T-helper 1 cell (primary cell): ENCODE results near the gene UBE2R2.
"Not testable (repeated sequence)": the region's sequence is repeated elsewhere in the genome, so short reads cannot be mapped to it uniquely, and the experiment has no call there.

Experiments
- DNase-seq, 5 donors: peaks; one replicate each; pipeline ENCODE4 v3.0.0-alpha.2; 2012 to 2020
- total RNA-seq, 4 donors: gene quantifications; one replicate each; lab custom pipeline; 2026; lab: John Stamatoyannopoulos, UW

Gene UBE2R2, protein sequence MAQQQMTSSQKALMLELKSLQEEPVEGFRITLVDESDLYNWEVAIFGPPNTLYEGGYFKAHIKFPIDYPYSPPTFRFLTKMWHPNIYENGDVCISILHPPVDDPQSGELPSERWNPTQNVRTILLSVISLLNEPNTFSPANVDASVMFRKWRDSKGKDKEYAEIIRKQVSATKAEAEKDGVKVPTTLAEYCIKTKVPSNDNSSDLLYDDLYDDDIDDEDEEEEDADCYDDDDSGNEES
- total RNA-seq, result 39.4 to 48.2 (median 46.0) reads per million in 4 donors

DNA sequence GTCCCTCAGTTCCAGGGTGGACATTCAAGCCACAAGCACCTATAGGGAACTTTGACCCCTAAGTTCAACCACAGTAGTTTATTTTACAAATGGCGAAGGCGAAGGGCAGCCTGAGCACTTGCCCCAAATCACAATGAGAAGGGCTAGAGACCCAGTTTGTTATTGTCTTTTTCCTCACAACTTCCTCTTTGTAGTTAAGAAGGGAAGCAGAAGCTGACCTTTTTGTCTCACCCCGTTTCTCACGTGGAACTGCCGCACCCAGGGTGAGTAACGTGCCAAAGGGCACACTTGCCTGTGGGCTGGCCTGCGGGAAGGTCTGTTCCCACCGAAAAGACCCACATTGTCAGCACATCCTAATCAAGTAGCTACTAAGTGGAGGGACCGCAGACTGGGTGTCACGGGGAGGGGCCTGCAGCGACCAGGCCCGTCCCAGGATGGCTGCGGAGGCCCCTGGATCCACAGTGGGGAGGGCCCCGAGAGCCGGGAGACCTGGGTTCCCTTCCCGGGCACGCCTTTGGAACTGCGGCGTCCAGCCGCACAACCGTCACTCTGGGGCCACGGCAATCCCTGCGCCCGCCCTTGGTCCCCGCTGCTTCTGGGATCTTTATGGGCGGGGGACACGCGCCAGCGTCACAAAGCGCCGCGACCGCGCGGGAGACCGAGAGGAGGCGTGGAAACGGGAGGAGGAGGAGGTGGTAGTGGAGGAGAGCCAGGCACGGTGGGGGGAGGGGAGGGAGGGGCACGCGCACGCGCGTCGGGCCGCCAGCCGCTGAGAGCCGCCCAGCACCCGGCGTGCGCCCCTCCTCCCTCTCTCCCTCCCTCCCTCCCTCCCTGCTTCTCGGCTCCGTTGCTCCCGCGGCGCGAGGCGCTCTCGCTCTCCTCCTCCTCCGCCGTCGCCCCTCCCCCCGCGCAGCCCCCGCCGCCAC is at the start of gene UBE2R2:
Gene UBE2R2 (plus strand): TSS at position 834 of the 926 bp plus-strand sequence. CDS start 598 bp downstream, outside the sequence.
- peak; percentile 91 to 98 (median 92) for DNase-seq

- DNase-seq, result not testable (repeated sequence)
These were observed 46.6 kb upstream of the UBE2R2 start for GRCh38 chr9:33770156-33770880.

- DNase-seq, result not testable (repeated sequence)
These were observed 43.8 kb upstream of the UBE2R2 start for GRCh38 chr9:33773135-33773534.

GRCh38 chr9:33774074-33774659 is 42.8 kb upstream of the UBE2R2 start:
- not testable (repeated sequence) for DNase-seq

GRCh38 chr9:33776578-33776977 is 40.4 kb upstream of the UBE2R2 start:
- DNase-seq, result no peak

- DNase-seq, result peak in 4 of 5 donors; percentile 4 to 48 (median 26)
These were observed 38.1 kb upstream of the UBE2R2 start for GRCh38 chr9:33778700-33779351.

GRCh38 chr9:33780276-33780675 is 36.7 kb upstream of the UBE2R2 start:
- no peak for DNase-seq

DNA sequence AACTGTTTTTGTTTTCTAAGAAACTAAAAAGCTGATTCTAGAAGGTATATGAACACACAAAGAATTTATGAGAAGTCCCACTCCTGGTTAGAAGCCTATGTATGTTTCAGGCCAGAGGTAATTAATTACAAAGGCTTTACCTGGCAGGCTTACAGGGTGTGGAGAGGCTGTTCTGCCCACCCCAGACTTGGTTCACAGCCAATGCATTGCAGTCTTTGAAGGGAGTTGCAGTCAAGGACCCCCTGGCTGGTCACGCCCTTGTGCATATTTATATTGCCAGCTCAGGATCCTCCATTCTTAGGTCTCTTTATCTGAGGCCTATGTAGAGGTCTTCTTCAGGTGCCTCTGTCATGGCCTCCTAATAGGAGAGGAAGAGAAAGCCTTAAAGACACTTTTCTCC is 35.2 kb upstream of the UBE2R2 start:
- DNase-seq, result no peak

- DNase-seq, result no peak
These were observed 34.4 kb upstream of the UBE2R2 start for GRCh38 chr9:33782395-33783152.

DNA sequence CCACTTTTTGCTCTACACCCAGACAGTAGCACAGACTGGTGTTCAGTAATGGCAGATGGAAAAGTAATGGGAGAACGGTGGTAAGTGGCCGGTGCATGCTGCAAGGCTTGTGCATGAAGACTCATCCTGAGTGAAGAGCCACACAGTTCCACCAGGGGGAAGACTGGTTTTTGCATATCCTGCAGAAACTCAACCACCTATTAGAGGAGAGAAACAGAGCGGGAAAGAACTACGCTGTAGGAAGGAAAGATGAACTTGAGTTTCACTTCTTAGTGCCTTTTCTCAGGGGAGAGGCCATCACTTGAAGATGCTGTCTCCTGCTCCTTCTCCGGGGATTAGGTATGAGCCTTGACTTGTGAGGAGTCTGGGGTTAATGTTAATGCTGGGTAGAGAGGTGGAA is 31.0 kb upstream of the UBE2R2 start:
- no peak for DNase-seq

- DNase-seq, result no peak
These were observed 30.3 kb upstream of the UBE2R2 start for GRCh38 chr9:33786681-33787080.

DNA sequence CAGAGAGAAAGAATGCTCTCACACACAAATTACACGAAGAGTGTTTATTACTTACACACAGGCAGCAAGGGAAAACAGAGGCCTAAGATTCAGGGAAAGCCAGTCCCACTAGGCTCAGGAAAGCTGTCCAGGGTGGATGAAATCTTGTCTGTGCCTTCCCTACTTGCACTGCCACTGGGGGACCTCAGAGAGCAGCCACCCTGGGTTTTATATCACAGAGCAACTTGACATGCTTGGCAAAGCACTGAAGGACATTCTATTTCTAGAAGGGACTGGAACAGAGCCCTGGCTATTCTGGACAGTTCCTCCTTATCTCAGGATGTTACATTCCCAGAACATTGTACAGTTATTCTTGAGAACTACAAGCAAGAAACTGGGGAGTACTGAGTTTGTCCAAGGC is 29.1 kb upstream of the UBE2R2 start:
- no peak for DNase-seq

DNA sequence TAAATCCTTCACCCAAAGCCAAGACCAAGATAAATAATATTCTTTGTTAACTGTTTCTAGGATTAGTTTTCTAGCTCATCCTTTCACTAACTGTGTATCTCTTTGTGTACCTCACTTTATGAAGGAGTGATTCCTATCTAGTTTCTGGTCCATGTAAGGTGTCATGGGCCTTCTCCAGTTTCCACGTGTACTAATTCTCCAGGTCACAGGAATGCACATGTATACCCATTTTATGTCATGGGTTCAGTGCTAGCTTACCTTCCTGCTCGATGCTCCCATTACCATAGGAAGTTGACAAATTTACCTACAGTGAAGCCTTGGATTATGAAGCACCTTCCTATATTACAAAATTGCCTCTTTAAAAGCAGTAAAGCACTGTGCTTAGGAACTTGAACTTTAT is 27.5 kb upstream of the UBE2R2 start:
- not testable (repeated sequence) for DNase-seq

DNA sequence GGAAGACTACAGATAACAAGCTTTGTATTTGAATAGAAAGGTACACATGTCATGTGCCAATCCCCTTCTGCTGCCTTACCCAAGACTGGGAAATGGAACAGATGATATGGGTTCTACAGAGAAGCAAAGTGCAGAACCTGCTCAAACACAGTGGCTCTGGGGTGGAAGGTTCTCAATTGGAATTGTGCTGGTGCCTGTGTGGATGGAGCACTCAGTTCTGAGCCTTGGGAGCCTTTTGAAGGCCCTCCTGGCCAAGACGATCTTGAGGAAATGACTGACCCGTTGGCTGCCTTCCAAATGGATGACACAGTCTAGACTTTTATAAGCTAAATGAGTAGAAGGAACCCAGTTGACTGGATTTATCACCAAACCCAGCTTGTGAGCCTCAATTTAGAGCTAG is 25.8 kb upstream of the UBE2R2 start:
- no peak for DNase-seq

- not testable (repeated sequence) for DNase-seq
These were observed 23.5 kb upstream of the UBE2R2 start for GRCh38 chr9:33793496-33793895.

- no peak for DNase-seq
These were observed 22.4 kb upstream of the UBE2R2 start for GRCh38 chr9:33794560-33794959.

GRCh38 chr9:33795281-33795680 is 21.7 kb upstream of the UBE2R2 start, which contains the start of gene PRSS3:
TSS of gene PRSS3 (plus strand) at chr9:33795561. CDS start at chr9:33795574, 13 bp downstream.
- no peak for DNase-seq

- DNase-seq, result no peak
These were observed 21.1 kb upstream of the UBE2R2 start for GRCh38 chr9:33795819-33796218.

DNA sequence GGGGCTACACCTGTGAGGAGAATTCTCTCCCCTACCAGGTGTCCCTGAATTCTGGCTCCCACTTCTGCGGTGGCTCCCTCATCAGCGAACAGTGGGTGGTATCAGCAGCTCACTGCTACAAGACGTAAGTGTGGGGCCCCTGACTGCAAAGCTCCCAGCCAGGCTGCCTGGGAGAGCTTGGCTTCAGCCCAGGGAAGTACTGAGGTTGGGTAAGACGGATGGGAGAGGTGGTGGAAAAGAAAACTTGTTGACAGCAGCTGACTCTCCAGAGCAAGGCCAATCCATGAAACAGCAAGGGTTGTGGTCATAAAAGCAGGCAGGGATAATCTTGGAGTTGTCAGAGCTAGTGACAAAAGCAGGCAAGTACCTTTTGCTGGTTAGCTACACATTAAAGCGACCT is 20.3 kb upstream of the UBE2R2 start:
- DNase-seq, result not testable (repeated sequence)

GRCh38 chr9:33797837-33798236 is 19.1 kb upstream of the UBE2R2 start:
- DNase-seq, result no peak

- no peak for DNase-seq
These were observed 18.4 kb upstream of the UBE2R2 start for GRCh38 chr9:33798545-33798944.
